GM08714 (cell line): Measurements from ENCODE around the gene TET1.
"Not testable (repeated sequence)": the region's sequence is repeated elsewhere in the genome, so short reads cannot be mapped to it uniquely, and the experiment has no call there.

Experiments
- H3K4me3 ChIP-seq: fragments of 200-500 bp; sonication (Bioruptor generic); 2 replicates; pipeline ENCODE4 v1.5.1; 2014; ENCODE audit warnings: mild to moderate bottlenecking, low read length, inconsistent platforms
- ZNF274 ChIP-seq: IDR thresholded peaks from 2 replicates; pipeline ENCODE4 v1.6.1; 2012; ENCODE audit warnings: mild to moderate bottlenecking, low read depth, low read length

Gene TET1

DNA sequence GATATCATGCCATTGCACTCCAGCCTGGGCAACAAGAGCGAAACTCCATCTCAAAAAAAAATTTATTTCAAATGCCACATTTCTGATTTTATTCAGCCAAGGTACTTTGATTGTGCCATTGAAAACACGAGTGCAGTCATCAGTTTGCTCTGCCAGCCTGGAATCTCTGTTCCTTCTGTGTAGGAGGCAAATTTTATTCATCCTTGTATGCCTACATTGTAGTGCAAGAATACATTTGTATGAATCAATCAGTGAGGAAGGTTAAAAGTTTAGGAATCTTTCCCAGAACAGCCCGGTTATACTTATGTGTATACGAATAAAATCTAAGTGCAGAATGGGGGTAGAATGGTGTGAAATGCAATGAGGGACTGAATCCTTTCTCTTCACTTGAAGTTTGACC, 886 bp upstream of the TET1 start:
- TF ChIP-seq ZNF274, result no peak
- no peak overlapping the region for H3K4me3 ChIP-seq

DNA sequence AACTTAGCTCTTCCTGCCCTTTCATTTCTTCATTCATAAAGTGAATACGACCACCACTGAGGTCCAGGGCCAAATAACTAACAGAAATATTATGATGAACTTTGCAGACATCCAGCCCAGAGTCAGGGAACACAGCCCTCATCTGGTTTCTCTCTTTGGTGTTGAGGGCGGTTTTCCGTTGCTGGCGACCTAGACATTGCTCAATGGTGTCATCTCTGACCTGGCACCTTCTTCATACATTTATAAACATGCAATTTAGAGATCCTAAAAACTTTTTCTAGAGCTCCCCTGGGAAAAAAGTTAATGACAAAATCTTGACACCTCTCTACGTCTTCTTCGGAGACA, 324 bp upstream of the TET1 start:
- no peak for TF ChIP-seq ZNF274
- H3K4me3 ChIP-seq, result peak overlapping the region; percentile 63; the same call in 1 of the 2 replicates

DNA sequence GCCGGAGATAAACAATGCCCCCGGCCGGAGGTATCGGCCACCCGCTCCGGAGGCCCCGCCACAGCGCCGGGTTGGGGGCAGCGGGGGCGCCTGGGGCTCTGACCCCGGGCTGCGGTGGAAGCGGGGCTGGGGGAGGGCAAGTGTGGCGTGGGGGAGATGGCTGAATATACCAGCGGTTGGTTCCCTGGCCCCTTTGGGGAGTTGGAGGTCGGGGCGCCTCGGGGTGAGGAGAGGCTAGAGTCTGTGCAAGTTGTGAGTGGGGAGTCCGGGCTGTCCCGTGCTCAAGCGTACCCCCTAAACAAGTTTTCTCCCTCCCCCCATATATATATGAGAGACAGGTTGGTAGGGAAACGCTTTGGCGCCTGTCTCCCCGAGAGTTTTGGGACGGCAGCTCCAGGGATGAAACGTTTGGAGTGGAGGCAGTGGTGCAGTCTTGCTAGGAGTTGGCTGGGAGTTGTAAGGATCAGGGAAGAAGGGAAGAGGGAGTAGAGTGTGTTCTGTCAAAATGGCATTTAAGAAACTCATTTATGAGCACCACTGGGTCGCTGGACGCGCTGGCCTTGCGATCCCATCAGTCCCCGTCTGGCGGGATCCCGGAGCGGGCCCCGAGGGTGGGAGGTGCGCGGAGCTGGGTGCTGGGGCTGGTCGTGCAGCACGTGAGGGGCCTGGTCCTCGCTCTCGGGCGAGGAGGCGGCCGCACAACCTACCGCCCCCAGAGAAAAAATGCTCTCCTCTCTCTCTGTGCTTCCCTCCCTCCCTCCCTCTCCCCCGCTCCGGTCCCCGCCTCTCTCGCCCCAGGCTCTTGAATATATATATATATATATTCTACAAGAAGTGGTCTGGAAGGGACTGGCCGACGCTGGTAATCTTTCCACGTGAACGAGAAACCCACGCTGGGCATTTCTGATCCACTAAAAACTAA, 1.1 kb downstream of the TET1 start:
- TF ChIP-seq ZNF274, result no peak
- peak overlapping the region; percentile 63 for H3K4me3 ChIP-seq

DNA sequence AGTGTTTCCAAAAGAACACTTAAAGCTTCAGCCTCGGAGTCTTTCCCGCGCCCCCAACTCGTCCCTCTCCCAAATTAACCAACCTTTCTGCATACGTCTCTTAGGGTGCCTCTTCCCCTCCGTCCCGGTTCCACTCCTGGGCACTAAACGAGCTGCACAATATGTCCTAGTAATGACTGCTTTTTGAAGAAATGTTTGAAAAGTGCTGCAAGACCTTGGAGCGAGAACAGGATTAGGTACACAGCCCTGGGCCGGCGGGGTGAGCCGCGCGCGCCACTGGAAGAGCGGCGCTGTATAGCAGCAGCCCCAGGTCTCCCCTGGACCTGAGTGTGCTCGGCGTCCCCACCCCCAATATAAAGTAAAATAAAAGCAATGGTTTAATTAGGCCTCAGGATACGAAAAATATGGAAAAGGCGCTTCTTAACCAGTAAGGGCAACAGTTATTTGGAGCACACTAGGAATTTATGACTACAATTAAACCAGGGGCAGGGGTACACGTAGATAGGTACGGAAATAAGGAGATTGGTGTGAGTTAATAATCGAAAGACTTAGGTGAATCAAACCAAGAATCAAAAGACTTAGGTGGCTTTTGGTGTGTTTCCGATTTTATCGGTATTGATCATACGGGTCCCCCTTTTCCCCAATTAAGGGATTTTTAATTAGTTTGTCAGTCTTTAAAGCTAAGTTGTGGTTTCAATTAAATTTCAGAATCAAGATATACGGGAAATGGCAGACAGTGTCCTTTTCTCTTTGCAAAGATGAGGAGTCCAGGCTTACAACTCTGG, 1.9 kb downstream of the TET1 start:
- H3K4me3 ChIP-seq, result no peak overlapping the region; the same call in 1 of the 2 replicates
- no peak for TF ChIP-seq ZNF274

DNA sequence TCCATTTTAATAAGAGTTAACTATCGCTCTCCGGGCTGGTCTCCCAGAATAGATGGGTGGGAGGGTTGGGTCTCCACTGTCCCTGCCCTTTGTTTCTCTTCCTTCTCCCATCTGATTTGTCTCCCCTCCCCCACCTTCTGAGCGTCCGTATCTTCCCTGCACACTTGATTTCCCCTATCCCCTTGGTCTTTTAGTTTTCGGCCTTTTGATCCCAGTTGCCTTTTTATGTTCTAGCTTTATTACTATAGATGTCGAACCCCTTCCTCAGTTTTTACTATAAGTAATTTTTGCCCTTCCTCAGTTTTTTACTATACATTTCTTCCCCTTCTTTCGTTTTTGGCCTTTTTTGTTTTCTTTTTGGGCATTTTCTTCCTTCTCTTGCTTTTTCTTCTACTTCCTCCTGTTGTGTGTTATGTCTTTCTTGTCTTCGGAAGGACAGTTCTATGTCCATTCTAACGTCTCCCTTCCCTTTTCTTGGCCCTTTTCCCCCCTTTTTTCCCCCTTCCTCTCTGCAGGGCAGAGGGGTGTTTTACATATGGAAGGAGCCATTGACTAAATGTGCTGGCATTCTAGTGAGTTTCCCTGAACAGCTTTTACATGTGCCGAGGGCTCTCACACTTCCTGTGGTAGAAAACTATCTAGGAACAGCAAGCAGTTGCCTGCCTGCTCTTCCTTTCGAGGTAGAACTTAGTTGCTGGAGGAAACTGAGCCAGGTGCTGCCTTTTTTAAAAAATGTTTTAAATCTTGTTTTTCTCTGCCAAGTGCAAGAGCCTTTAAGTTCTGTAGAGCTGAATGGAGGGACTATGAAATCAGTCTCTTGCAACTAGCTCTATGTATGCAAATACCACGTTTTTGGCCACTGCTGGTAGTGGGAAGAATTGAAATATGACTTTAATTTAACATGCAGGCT, 2.8 kb downstream of the TET1 start:
- H3K4me3 ChIP-seq, result peak overlapping the region; percentile 3; the same call in 1 of the 2 replicates
- TF ChIP-seq ZNF274, result no peak

DNA sequence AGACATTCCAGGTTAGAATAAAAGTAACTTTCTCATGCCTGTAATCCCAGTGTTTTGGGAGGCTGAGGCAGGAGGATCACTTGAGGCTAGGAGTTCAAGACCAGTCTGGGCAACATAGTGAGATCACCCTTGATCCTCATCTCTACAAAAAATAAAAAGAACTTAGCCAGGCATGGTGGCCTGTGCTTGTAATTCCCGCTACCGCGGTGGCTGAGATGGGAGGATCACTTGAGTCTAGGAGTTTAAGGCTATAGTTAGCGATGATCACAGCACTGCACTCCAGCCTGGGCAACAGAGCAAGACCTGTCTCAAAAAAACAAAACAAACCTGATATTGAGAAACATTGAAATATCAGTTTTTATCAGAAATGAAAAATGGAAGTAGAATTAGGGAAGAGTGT, 4.6 kb downstream of the TET1 start:
- TF ChIP-seq ZNF274, result no peak
- H3K4me3 ChIP-seq, result no peak overlapping the region

DNA sequence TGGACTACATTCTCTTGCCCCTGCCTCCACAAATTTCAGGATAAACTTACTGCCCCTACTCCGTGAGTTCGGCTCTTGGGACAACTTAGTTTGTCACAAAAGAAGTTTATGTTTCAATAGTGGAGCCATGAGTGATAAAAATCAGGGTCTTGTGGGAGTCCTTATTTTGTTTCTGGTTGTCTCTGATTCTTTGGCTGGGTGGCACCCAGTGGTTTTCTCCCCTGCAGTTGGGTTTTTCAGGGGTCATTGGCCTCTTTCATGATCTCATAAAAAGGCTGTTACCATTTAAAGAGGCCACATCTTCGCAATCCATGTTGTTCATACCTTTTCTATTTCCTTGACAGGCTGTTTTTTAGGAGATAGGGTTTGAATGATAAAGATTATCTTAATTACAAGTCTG, 5.5 kb downstream of the TET1 start:
- TF ChIP-seq ZNF274, result no peak
- no peak overlapping the region for H3K4me3 ChIP-seq

DNA sequence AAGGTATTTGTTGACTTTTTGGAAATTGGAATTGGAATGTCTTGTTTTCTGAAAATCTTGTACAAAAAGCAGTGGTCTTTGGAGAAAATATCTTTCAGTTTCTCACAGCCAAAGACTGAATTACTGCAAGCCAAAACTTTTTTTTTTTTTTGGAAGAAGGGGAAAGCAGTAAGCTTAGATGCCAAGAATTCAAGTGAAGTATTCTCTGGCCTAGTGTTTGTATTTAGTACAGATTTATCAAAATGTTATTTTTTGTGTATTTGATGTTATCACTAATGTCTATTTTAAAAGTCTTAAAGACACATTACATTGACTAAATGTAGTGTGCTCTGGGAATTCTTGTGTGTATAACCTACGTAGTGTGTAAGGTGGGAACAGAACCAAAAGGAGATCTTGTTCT, 6.2 kb downstream of the TET1 start:
- no peak overlapping the region for H3K4me3 ChIP-seq
- no peak for TF ChIP-seq ZNF274

DNA sequence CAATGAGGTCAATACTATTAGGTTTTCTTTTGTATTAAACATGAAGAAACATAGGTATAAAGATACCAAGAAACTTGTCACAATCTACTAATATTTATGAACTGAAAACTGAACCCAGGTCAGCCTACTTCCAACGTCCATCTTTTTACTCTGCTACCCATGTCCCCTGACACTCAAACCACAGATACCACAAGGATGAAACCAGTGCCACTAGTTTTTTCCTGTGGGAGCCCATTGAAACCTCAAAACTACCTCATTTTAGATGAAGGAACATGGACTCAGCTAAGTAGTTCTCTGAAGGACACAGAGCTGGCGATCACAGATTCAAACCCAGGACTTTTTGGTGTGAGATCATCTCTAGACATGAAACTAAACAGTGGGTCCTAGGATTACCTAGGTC, 6.8 kb downstream of the TET1 start:
- no peak overlapping the region for H3K4me3 ChIP-seq
- TF ChIP-seq ZNF274, result no peak

DNA sequence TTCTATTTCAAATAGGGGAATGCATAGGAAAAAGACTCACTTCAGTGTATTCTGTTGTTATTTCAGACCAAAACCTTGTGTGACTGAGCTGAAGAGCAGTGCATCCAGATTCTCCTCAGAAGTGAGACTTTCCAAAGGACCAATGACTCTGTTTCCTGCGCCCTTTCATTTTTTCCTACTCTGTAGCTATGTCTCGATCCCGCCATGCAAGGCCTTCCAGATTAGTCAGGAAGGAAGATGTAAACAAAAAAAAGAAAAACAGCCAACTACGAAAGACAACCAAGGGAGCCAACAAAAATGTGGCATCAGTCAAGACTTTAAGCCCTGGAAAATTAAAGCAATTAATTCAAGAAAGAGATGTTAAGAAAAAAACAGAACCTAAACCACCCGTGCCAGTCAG, 12.0 kb downstream of the TET1 start:
- TF ChIP-seq ZNF274, result no peak
- no peak overlapping the region for H3K4me3 ChIP-seq

DNA sequence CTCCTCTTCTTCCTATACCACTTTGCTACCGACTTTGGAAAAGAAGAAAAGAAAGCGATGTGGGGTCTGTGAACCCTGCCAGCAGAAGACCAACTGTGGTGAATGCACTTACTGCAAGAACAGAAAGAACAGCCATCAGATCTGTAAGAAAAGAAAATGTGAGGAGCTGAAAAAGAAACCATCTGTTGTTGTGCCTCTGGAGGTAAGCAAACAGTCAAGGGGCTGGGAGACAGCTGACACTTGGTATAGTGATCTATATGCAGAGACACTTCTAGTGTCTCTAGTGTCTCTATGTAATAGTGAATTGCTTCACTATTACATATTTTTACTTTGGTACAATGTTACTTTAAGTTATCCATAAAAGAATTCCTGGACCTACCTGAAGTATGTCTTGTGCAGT, 13.9 kb downstream of the TET1 start:
- no peak for TF ChIP-seq ZNF274
- no peak overlapping the region for H3K4me3 ChIP-seq

DNA sequence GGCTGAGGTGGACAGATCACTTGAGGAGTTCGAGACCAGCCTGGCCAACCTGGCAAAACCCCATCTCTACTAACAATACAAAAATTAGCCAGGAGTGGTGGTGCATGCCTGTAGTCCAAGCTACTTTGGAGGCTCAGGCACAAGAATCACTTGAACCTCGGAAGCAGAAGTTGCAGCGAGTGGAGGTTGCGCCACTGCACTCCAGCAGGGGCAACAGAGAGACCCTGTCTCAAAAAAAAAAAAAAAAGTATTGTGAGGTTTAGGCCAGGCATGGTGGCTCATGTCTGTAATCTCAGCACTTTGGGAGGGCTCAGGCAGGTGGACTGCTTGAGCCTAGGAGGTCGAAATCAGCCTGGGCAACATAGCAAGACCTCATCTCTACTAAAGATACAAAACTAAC, 16.0 kb downstream of the TET1 start:
- no peak for TF ChIP-seq ZNF274
- no peak overlapping the region for H3K4me3 ChIP-seq

DNA sequence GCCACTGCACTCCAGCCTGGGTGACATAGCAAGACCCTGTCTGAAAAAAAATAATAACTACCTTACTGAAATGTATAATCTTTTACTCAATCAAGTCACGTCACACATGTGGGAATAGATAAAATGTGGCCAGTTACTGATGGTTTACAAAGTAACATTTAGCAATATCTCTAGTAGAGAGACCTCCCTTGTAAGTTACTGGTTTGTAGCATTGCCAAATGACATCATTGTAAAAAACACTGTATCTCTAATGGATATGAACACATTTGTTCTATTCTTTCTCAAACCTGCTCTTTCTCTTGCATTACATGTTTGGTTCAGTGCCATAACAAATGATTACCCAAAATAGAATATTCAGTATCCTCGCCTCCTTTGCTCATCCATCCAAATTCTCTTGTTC, 18.8 kb downstream of the TET1 start:
- no peak overlapping the region for H3K4me3 ChIP-seq
- TF ChIP-seq ZNF274, result no peak

DNA sequence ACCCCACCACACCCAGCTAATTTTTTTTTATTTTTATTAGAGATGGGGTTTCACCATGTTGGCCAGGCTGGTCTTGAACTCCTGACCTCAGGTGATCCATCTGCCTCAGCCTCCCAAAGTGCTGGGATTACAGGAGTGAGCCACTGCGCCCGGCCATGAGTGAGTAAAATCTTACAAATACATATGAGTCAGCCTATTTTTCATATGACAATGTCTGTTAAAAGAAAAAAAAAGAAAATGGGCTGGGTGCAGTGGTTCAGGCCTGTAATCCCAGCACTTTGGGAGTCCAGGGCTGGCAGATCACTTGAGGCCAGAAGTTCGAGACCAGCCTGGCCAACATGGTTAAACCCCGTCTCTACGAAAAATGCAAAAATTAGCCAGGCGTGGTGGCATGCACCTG, 24.1 kb downstream of the TET1 start:
- not testable (repeated sequence) for H3K4me3 ChIP-seq

DNA sequence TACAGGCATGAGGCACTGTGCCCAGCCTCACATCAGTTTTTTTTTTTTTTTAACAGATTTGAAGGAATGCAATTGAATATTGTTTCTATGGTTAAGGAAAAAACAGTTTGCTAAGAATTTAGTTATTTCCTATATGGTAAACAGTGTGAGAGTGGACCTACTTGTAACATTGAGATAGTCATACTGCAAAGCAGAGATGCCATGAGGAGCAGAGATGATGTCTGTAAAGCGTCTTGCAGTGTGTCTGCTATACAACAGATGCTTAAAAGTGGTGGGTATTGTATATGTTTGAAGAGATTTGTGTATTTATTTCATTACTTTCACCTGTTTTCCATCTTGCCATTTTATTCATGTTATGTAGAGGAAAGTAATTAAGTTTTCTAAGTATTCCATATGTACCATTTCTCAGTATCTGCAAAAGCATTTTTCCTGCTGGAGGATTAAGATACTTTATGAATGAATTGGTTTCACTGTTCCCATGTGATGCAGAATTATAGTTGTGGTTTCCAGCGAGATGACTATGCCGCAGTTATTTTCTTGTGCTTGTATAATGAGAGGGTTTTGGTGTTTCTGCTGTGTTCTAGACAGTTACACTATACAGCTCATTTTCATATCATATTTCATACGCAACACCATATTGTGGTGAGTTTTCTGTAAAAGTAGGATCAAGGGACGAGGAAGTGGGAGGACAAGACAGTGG, 26.6 kb downstream of the TET1 start:
- no peak overlapping the region for H3K4me3 ChIP-seq
- no peak for TF ChIP-seq ZNF274
